Dendritic cell treated with granulocyte-macrophage colony-stimulating factor and Interleukin-4, amounts not matched to agents 40 ng/mL and 50 ng/mL, for 4 days (primary cell): ENCODE measurements around the gene EDDM3A.
A peak's percentile ranks its signal among the peaks of the same experiment; 100 is the strongest.
"Not testable (repeated sequence)": the region's sequence is repeated elsewhere in the genome, so short reads cannot be mapped to it uniquely, and the experiment has no call there.

ENCODE experiments used
- H3K27ac Mint-ChIP-seq: one replicate; pipeline ENCODE4 v1.8.0; 2022; ENCODE audit warnings: mild to moderate bottlenecking, mixed read lengths
- H3K27me3 Mint-ChIP-seq: one replicate; pipeline ENCODE4 v1.8.0; 2022; ENCODE audit warnings: mild to moderate bottlenecking, mixed read lengths
- H3K36me3 Mint-ChIP-seq: one replicate; pipeline ENCODE4 v1.8.0; 2022; ENCODE audit warnings: low read depth, mixed read lengths
- H3K4me1 Mint-ChIP-seq: one replicate; pipeline ENCODE4 v1.8.0; 2022; ENCODE audit warnings: low read depth, mixed read lengths
- H3K4me3 Mint-ChIP-seq: one replicate; pipeline ENCODE4 v1.8.0; 2022; ENCODE audit warnings: mild to moderate bottlenecking, moderate library complexity, mixed read lengths
- H3K9me3 Mint-ChIP-seq: one replicate; pipeline ENCODE4 v1.8.0; 2022; ENCODE audit warnings: mixed read lengths
- intact Hi-C: fragments of 100-400 bp; cut with micrococcal nuclease; formaldehyde crosslinking; loops from one replicate; pipeline ENCODE4 v1.15.0; 2022

Gene EDDM3A

GRCh38 chr14:20719777-20720176, 25.9 kb upstream of the EDDM3A start:
- H3K9me3 Mint-ChIP-seq = no peaks in the 10 kb centered on the region
- peaks cover 14% of the 10 kb centered on the region for H3K27me3 Mint-ChIP-seq
- H3K4me3 Mint-ChIP-seq = no peak overlapping the region
- intact Hi-C loops = loop anchor here (5.0 kb wide), 1 partner anchor 63 kb away; the partner anchor contains the start of gene RNASE6
- H3K4me1 Mint-ChIP-seq = peaks cover 70% of the 10 kb centered on the region
- no peaks in the 10 kb centered on the region for H3K36me3 Mint-ChIP-seq
- peak overlapping the region; percentile 79 for H3K27ac Mint-ChIP-seq

DNA sequence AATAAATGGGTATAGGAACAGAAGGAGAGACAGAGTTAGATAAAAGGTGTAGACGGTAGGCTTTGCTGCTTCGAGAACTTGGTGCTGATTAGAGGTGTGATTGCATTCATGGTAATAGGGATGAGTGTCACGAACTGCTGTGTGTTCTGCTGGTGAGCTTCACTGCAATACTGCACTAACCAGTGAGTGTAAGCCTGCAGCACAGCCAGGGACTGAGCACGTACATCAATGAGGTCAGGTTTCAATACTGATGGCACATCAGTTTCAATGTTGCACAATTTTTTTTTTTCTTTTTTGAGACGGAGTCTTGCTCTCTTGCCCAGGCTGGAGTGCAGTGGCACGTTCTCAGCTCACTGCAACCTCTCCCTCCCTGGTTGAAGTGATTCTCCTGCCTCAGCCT, 24.9 kb upstream of the EDDM3A start:
- H3K36me3 Mint-ChIP-seq = no peaks in the 10 kb centered on the region
- H3K4me1 Mint-ChIP-seq = peaks cover 70% of the 10 kb centered on the region
- intact Hi-C loops = no loop called here
- H3K27me3 Mint-ChIP-seq = peaks cover 14% of the 10 kb centered on the region
- peak overlapping the region; percentile 12 for H3K27ac Mint-ChIP-seq
- no peaks in the 10 kb centered on the region for H3K9me3 Mint-ChIP-seq
- no peak overlapping the region for H3K4me3 Mint-ChIP-seq

GRCh38 chr14:20722016-20722415, 23.7 kb upstream of the EDDM3A start:
- Mint-ChIP-seq H3K27ac (no peak overlapping the region), H3K27me3 (peaks cover 14% of the 10 kb centered on the region), H3K9me3 (no peaks in the 10 kb centered on the region), H3K4me1 (peaks cover 71% of the 10 kb centered on the region), H3K4me3 (no peak overlapping the region), H3K36me3 (no peaks in the 10 kb centered on the region)
- intact Hi-C loops = no loop called here

GRCh38 chr14:20723488-20723887, 22.2 kb upstream of the EDDM3A start:
- Mint-ChIP-seq H3K27ac (peak overlapping the region; percentile 26), H3K27me3 (peaks cover 14% of the 10 kb centered on the region), H3K4me1 (peaks cover 73% of the 10 kb centered on the region), H3K4me3 (no peak overlapping the region), H3K9me3 (no peaks in the 10 kb centered on the region), H3K36me3 (no peaks in the 10 kb centered on the region)
- intact Hi-C loops = no loop called here

- H3K36me3 Mint-ChIP-seq, intact Hi-C loops, H3K9me3 Mint-ChIP-seq, H3K4me3 Mint-ChIP-seq: not testable (repeated sequence)
- peaks cover 14% of the 10 kb centered on the region for H3K27me3 Mint-ChIP-seq
- peak overlapping the region; percentile 93 for H3K27ac Mint-ChIP-seq
- H3K4me1 Mint-ChIP-seq = peaks cover 59% of the 10 kb centered on the region
These were observed 19.6 kb upstream of the EDDM3A start for GRCh38 chr14:20726121-20726520.

GRCh38 chr14:20726531-20726930, 19.2 kb upstream of the EDDM3A start:
- H3K27ac Mint-ChIP-seq = peak overlapping the region; percentile 93
- no peak overlapping the region for H3K4me3 Mint-ChIP-seq
- intact Hi-C loops = no loop called here

GRCh38 chr14:20730891-20731290, 14.8 kb upstream of the EDDM3A start:
- intact Hi-C loops = loop anchor here (5.0 kb wide), 1 partner anchor 34 kb away; no protein-coding TSS in a partner anchor
- H3K4me1 Mint-ChIP-seq = peaks cover 64% of the 10 kb centered on the region

More at GRCh38 chr14:20726531-20726930, 19.2 kb upstream of the EDDM3A start:
- H3K36me3 Mint-ChIP-seq = no peaks in the 10 kb centered on the region
- peaks cover 59% of the 10 kb centered on the region for H3K4me1 Mint-ChIP-seq
- H3K9me3 Mint-ChIP-seq = no peaks in the 10 kb centered on the region
- H3K27me3 Mint-ChIP-seq = peaks cover 13% of the 10 kb centered on the region

DNA sequence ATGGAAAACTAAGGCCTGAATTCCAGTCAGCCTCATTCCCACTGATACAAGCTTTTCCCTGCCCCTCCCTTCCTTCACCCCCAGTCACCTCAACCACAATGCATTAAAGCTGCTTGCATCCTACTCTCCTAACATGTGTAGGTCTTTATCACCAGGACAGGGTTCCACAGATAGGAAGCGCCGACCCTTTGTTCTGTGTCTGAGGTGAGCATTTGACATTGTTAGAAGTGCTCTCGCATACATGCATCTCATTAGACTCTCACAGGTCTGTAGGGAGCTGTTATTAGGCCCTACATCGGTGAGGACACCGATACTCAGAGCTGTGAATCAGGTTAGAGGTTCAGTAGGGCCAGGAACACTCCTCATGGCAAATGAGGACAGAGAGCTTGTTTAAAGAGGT, 13.2 kb upstream of the EDDM3A start:
- Mint-ChIP-seq H3K27ac (peak overlapping the region; percentile 89), H3K9me3 (no peaks in the 10 kb centered on the region), H3K36me3 (no peaks in the 10 kb centered on the region), H3K4me3 (no peak overlapping the region), H3K27me3 (no peaks in the 10 kb centered on the region), H3K4me1 (peaks cover 48% of the 10 kb centered on the region)
- intact Hi-C loops = loop anchor here (5.0 kb wide), 1 partner anchor 35 kb away; no protein-coding TSS in a partner anchor

More at GRCh38 chr14:20730891-20731290, 14.8 kb upstream of the EDDM3A start:
- no peak overlapping the region for H3K4me3 Mint-ChIP-seq
- H3K36me3 Mint-ChIP-seq = no peaks in the 10 kb centered on the region
- H3K9me3 Mint-ChIP-seq = no peaks in the 10 kb centered on the region
- H3K27ac Mint-ChIP-seq = peak overlapping the region; percentile 89
- no peaks in the 10 kb centered on the region for H3K27me3 Mint-ChIP-seq

DNA sequence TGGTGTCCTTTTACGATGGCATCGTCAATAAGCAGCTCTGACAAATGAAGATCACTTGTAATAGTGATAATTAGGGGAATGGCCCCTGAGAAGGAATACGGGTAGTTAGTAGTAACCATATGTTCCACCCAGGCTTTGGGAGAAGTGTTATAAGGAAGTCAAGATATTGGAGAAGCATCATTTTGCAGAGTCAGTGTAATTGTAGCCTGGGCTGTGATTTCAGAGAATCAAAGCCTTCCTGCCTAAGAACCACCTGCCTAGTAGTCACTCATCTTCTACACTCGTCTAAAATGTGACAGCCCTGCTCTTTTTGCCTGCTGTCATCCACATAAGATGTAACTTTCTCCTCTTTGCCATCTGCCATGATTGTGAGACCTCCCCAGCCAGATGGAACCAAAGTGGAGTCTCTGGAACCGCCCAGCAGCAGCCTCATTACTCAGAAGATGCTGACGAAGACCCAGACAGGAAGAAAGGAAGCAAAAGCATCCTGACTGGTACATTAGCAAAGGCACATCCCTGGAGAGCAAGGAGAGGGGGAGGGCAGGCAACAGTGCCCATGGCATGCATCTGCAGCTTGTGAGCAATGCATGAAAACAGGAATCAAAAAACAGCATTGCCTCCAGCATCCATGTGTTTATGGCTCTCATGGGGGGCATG, 12.6 kb upstream of the EDDM3A start:
- intact Hi-C loops = loop anchor here (5.0 kb wide), 1 partner anchor 36 kb away; no protein-coding TSS in a partner anchor
- Mint-ChIP-seq H3K27me3 (no peaks in the 10 kb centered on the region), H3K36me3 (no peaks in the 10 kb centered on the region), H3K9me3 (no peaks in the 10 kb centered on the region), H3K4me1 (peaks cover 41% of the 10 kb centered on the region), H3K27ac (peak overlapping the region; percentile 89), H3K4me3 (peak overlapping the region; percentile 24)

GRCh38 chr14:20733684-20734429, 11.8 kb upstream of the EDDM3A start:
- Mint-ChIP-seq H3K4me1 (peaks cover 41% of the 10 kb centered on the region), H3K27ac (peak overlapping the region; percentile 89), H3K36me3 (no peaks in the 10 kb centered on the region), H3K4me3 (peak overlapping the region; percentile 24), H3K27me3 (no peaks in the 10 kb centered on the region), H3K9me3 (no peaks in the 10 kb centered on the region)
- intact Hi-C loops = loop anchor here (5.0 kb wide), 1 partner anchor 37 kb away; no protein-coding TSS in a partner anchor

DNA sequence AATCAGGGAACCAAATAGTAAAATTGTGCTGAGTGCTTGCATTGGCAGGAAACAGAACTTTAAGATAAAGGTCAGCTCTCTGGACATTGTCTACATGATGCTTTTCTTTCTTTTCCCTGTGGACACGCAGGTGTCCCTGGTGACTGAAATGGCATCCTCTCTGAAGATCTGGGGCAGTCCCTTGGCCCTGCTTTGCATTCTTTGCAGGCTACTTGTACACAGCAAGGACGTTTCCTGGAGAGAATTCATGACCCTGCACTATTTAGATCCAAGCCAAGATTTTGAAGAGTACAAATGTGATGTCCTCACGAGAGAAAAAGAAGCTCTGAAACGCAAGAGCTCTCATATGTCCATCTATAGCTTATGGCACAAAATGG, 11.3 kb upstream of the EDDM3A start:
- no peaks in the 10 kb centered on the region for H3K9me3 Mint-ChIP-seq
- H3K27me3 Mint-ChIP-seq = no peaks in the 10 kb centered on the region
- H3K4me3 Mint-ChIP-seq = no peak overlapping the region
- intact Hi-C loops = loop anchor here (5.0 kb wide), 1 partner anchor 37 kb away; no protein-coding TSS in a partner anchor
- no peaks in the 10 kb centered on the region for H3K36me3 Mint-ChIP-seq
- peak overlapping the region; percentile 89 for H3K27ac Mint-ChIP-seq
- H3K4me1 Mint-ChIP-seq = peaks cover 41% of the 10 kb centered on the region

DNA sequence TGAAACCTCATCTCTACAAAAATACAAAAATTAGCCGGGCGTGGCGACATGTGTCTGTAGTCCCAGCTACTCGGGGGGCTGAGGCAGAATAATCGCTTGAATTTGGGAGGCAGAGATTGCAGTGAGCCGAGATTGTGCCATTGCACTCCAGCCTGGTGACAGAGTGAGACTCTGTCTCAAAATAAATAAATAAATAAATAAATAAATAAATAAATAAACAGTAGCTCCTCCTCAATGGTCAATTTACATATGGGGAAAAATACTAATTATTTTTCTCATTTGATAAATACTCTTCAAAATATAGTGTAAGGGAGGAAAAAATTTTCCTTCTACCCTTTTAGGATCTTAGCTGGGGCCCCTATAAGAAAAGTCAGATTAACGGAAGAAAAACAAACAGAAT, 7.4 kb upstream of the EDDM3A start:
- H3K27me3 Mint-ChIP-seq, H3K36me3 Mint-ChIP-seq, H3K9me3 Mint-ChIP-seq, H3K4me3 Mint-ChIP-seq, H3K27ac Mint-ChIP-seq, intact Hi-C loops: not testable (repeated sequence)
- peaks cover 23% of the 10 kb centered on the region for H3K4me1 Mint-ChIP-seq

DNA sequence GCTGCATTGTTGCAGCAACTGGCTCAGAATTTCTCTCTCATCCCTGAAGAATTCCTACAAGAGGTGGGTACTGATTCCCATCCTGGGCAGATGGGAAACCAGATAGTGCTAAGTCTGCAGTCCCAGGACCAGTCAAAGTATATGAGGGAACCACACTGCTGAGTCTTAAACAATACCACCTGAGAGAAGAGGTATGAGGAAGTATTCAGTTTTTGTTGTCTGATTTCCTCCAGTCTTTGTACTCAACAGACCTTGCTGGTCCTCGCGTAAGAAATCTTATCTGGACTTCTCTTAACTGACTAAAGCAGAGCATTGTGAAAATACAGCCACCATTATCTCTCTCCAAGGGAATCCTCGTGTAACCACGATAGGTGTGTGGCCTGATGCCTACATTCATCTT, 3.6 kb upstream of the EDDM3A start:
- H3K27me3 Mint-ChIP-seq = no peaks in the 10 kb centered on the region
- no peak overlapping the region for H3K27ac Mint-ChIP-seq
- H3K9me3 Mint-ChIP-seq = no peaks in the 10 kb centered on the region
- H3K4me3 Mint-ChIP-seq = no peak overlapping the region
- peaks cover 26% of the 10 kb centered on the region for H3K4me1 Mint-ChIP-seq
- no peaks in the 10 kb centered on the region for H3K36me3 Mint-ChIP-seq
- intact Hi-C loops = no loop called here

DNA sequence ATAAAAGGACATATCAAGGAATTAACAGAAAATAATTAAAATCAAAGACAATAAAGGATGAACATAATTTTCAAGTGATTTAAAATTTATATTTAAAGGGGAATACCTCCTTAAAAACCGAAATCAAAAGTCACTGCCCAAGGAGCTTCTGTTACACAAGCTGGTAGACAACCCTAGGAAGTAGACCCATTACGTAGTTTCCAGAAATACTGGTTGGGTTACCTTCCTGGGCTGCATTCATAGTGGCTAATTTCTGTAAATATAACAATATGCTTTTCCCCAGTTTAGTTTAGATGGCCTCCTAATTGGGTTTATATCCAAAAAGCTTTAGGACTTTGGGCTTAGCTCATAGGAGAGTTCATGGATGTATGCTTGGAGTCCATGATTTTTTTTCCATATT, 2.1 kb upstream of the EDDM3A start:
- Mint-ChIP-seq H3K9me3 (no peaks in the 10 kb centered on the region), H3K36me3 (no peaks in the 10 kb centered on the region), H3K27me3 (no peaks in the 10 kb centered on the region), H3K4me1 (peaks cover 32% of the 10 kb centered on the region), H3K4me3 (no peak overlapping the region), H3K27ac (no peak overlapping the region)
- intact Hi-C loops = no loop called here
